DOHH2 (cell line): ENCODE results near the gene UTY.

Experiments
- CTCF ChIP-seq: fragments of 200-600 bp; sonication (generic); IDR thresholded peaks from one replicate; pipeline ENCODE4 v1.5.1; 2014; ENCODE audit warnings: antibody characterized with exemption, mild to moderate bottlenecking, low read depth, low read length; ENCODE audit not compliant: poor library complexity, severe bottlenecking
- EZH2phosphoT487 ChIP-seq: fragments of 200-600 bp; sonication (generic); IDR thresholded peaks from 2 replicates; pipeline ENCODE4 v1.6.1; 2017; ENCODE audit warnings: borderline replicate concordance, mild to moderate bottlenecking, antibody characterized with exemption, low read length, moderate library complexity, mixed read lengths

GRCh38 chrY:13362662-13363061 is 117.2 kb downstream of the UTY start:
- TF ChIP-seq CTCF (no peak), EZH2phosphoT487 (no peak)
